HL-60 (cell line): ENCODE results near the gene AP4M1.

Experiments used
- REST ChIP-seq: IDR thresholded peaks from 2 replicates; pipeline ENCODE4 v1.6.1; 2012; ENCODE audit warnings: low read depth; ENCODE audit not compliant: insufficient replicate concordance
- TF ChIP-seq, protein P1 (sequence below): IDR thresholded peaks from one replicate; pipeline ENCODE4 v1.5.1; 2011; ENCODE audit warnings: low read length, control low read depth, inconsistent platforms; ENCODE audit not compliant: insufficient read depth

DNA sequence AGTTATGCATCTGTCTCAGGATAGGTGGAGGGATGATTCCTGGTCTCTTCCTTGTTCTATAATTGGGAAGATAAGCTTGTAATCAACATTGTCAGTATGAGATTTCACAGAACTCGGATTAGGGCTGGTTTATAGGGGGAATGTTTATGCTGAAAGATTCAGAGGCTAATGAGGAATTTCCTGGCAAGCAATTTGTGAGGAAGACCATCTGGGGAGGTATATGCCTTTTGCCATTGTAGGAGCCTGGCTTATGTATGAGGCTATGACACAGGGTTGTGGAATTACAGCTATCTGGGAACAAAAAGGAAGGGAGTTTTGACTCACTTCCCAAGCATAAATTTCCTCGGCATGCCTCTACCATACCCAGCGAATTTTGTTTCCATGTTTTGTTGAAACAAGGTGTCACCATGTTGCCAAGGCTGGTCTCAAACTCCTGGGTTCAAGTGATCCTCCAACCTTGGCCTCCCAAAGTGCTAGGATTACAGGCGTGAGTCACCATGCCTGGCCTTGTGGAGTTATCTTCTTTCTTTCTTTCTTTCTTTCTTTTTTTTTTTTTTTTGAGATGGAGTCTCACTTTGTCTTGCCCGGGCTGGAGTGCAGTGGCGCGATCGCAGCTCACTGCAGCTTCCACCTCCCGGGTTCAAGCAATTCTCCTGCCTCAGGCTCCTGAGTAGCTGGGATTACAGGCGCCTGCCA lies 14.2 kb upstream of the AP4M1 start:
- TF ChIP-seq, protein P1, sequence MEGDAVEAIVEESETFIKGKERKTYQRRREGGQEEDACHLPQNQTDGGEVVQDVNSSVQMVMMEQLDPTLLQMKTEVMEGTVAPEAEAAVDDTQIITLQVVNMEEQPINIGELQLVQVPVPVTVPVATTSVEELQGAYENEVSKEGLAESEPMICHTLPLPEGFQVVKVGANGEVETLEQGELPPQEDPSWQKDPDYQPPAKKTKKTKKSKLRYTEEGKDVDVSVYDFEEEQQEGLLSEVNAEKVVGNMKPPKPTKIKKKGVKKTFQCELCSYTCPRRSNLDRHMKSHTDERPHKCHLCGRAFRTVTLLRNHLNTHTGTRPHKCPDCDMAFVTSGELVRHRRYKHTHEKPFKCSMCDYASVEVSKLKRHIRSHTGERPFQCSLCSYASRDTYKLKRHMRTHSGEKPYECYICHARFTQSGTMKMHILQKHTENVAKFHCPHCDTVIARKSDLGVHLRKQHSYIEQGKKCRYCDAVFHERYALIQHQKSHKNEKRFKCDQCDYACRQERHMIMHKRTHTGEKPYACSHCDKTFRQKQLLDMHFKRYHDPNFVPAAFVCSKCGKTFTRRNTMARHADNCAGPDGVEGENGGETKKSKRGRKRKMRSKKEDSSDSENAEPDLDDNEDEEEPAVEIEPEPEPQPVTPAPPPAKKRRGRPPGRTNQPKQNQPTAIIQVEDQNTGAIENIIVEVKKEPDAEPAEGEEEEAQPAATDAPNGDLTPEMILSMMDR = no peak
- TF ChIP-seq REST = no peak
